WTC11 (cell line): Measurements from ENCODE around the gene NLRC5. TPM values are rescaled to one million over a fixed set of nuclear protein-coding genes. Genes with fewer than 3 reads are reported as not detected.

Experiments used
- ATAC-seq: fragments of 200-7000 bp; cut with Tn5 transposase; 2 replicates; pipeline ENCODE4 v1.10.0; 2021; ENCODE audit warnings: mild to moderate bottlenecking, moderate library complexity
- CTCF ChIA-PET: fragments of 300-600 bp; sonication (Branson Sonifier 250); formaldehyde crosslinking; loops from one replicate; lab custom pipeline; 2021; ENCODE audit warnings: antibody characterized with exemption; lab: Charles Lee
- POLR2A ChIA-PET: fragments of 350-600 bp; sonication (Branson Sonifier 250); formaldehyde crosslinking; loops from one replicate; lab custom pipeline; 2021; ENCODE audit warnings: antibody characterized with exemption; lab: Charles Lee
- DNase-seq: peaks from one replicate; pipeline ENCODE4 v3.0.0; 2021; ENCODE audit warnings: low spot score
- H3K27ac Mint-ChIP-seq: 2 replicates; pipeline ENCODE4 v1.8.0; 2021; ENCODE audit warnings: mixed read lengths
- H3K27me3 Mint-ChIP-seq: 2 replicates; pipeline ENCODE4 v1.8.0; 2021; ENCODE audit warnings: low read depth, mild to moderate bottlenecking, moderate library complexity, mixed read lengths
- H3K36me3 Mint-ChIP-seq: 2 replicates; pipeline ENCODE4 v1.8.0; 2021; ENCODE audit warnings: mixed read lengths
- H3K4me1 Mint-ChIP-seq: 2 replicates; pipeline ENCODE4 v1.8.0; 2022; ENCODE audit warnings: mixed read lengths
- H3K4me3 Mint-ChIP-seq: 2 replicates; pipeline ENCODE4 v1.8.0; 2021; ENCODE audit warnings: mild to moderate bottlenecking, moderate library complexity, mixed read lengths
- H3K9me3 Mint-ChIP-seq: 2 replicates; pipeline ENCODE4 v1.8.0; 2021; ENCODE audit warnings: mixed read lengths
- CREB1 ChIP-seq: sonication (generic); formaldehyde crosslinking; IDR thresholded peaks from 2 replicates; pipeline ENCODE4 v1.8.0; 2023; ENCODE audit warnings: mild to moderate bottlenecking, missing genetic modification reagents
- E2F5 ChIP-seq: sonication (generic); formaldehyde crosslinking; IDR thresholded peaks from 2 replicates; pipeline ENCODE4 v1.8.1; 2022; ENCODE audit warnings: mild to moderate bottlenecking, moderate library complexity, missing genetic modification reagents
- HMGA2 ChIP-seq: fragments of 250-450 bp; sonication (Bioruptor Pico); IDR thresholded peaks from 2 replicates; pipeline ENCODE4 v1.4.0; 2021; ENCODE audit warnings: mild to moderate bottlenecking, moderate library complexity
- KAT7 ChIP-seq: sonication (generic); formaldehyde crosslinking; IDR thresholded peaks from 2 replicates; pipeline ENCODE4 v1.8.1; 2023; ENCODE audit warnings: missing genetic modification reagents, mild to moderate bottlenecking, borderline replicate concordance
- MXD4 ChIP-seq: fragments of 250-450 bp; sonication (Bioruptor Pico); IDR thresholded peaks from 2 replicates; pipeline ENCODE4 v1.8.0; 2021; ENCODE audit warnings: mild to moderate bottlenecking, moderate library complexity, borderline replicate concordance
- MYBL2 ChIP-seq: sonication (generic); formaldehyde crosslinking; IDR thresholded peaks from 2 replicates; pipeline ENCODE4 v1.8.1; 2023; ENCODE audit warnings: mild to moderate bottlenecking, moderate library complexity, missing genetic modification reagents
- NFYB ChIP-seq: sonication (generic); formaldehyde crosslinking; conservative IDR thresholded peaks from 2 replicates; pipeline ENCODE4 v1.8.0; 2022; ENCODE audit warnings: low read depth, missing genetic modification reagents
- SMAD3 ChIP-seq: sonication (generic); formaldehyde crosslinking; IDR thresholded peaks from 2 replicates; pipeline ENCODE4 v1.8.0; 2022; ENCODE audit warnings: missing genetic modification reagents, mild to moderate bottlenecking, borderline replicate concordance
- SOX15 ChIP-seq: fragments of 250-450 bp; sonication (Bioruptor Pico); IDR thresholded peaks from 2 replicates; pipeline ENCODE4 v1.9.0; 2021; ENCODE audit warnings: mild to moderate bottlenecking
- ZNF121 ChIP-seq: sonication (generic); formaldehyde crosslinking; IDR thresholded peaks from 2 replicates; pipeline ENCODE4 v1.8.0; 2023; ENCODE audit warnings: missing genetic modification reagents
- ZNF138 ChIP-seq: sonication (generic); formaldehyde crosslinking; conservative IDR thresholded peaks from 2 replicates; pipeline ENCODE4 v1.8.1; 2022; ENCODE audit warnings: mild to moderate bottlenecking, moderate library complexity, missing genetic modification reagents
- ZNF425 ChIP-seq: fragments of 250-450 bp; sonication (Bioruptor Pico); conservative IDR thresholded peaks from 2 replicates; pipeline ENCODE4 v1.9.0; 2021; ENCODE audit warnings: mild to moderate bottlenecking
- ZSCAN18 ChIP-seq: fragments of 250-450 bp; sonication (Bioruptor Pico); IDR thresholded peaks from 2 replicates; pipeline ENCODE4 v2.1.2; 2022; ENCODE audit warnings: mild to moderate bottlenecking, moderate library complexity
- total RNA-seq: library from RNA; stranded (reverse); gene quantifications from 3 replicates; pipeline ENCODE4 v1.2.3, GENCODE V29; 2021
- TF ChIP-seq, protein P1 (sequence below): sonication (generic); formaldehyde crosslinking; IDR thresholded peaks from 2 replicates; pipeline ENCODE4 v1.8.1; 2022; ENCODE audit warnings: missing genetic modification reagents, borderline replicate concordance
- TF ChIP-seq, protein P2 (sequence below): sonication (generic); formaldehyde crosslinking; IDR thresholded peaks from 2 replicates; pipeline ENCODE4 v1.8.1; 2023; ENCODE audit warnings: mild to moderate bottlenecking, missing genetic modification reagents

Gene NLRC5
- total RNA-seq, 1 experiment from 2014 or later, result 2.8 TPM

GRCh38 chr16:57023541-57024249, 34.3 kb downstream of the NLRC5 start:
- CTCF ChIA-PET, result interaction anchor here (1.2 to 1.7 kb wide), 3 partner anchors 9 to 60 kb away, joined by 4 read pairs; no protein-coding TSS in a partner anchor
- H3K36me3 Mint-ChIP-seq, result no peaks in the 10 kb centered on the region
- peaks cover 4% of the 10 kb centered on the region; the same call in 1 of the 2 replicates for H3K9me3 Mint-ChIP-seq
- no peaks in the 10 kb centered on the region; the same call in 1 of the 2 replicates for H3K27me3 Mint-ChIP-seq
- DNase-seq (no peak), ATAC-seq (no peak)
- H3K4me3 Mint-ChIP-seq, result no peak overlapping the region
- POLR2A ChIA-PET, result interaction anchor here (0.6 kb wide), 1 partner anchor 93 kb away, joined by 4 read pairs; no protein-coding TSS in a partner anchor
- H3K4me1 Mint-ChIP-seq, result peaks cover 8% of the 10 kb centered on the region; the same call in 1 of the 2 replicates
- TF ChIP-seq MYBL2 (CRISPR knock-in tag) (no peak), MXD4 (no peak), ZNF121 (CRISPR knock-in tag) (no peak), E2F5 (CRISPR knock-in tag) (no peak)
- TF ChIP-seq, protein P1, sequence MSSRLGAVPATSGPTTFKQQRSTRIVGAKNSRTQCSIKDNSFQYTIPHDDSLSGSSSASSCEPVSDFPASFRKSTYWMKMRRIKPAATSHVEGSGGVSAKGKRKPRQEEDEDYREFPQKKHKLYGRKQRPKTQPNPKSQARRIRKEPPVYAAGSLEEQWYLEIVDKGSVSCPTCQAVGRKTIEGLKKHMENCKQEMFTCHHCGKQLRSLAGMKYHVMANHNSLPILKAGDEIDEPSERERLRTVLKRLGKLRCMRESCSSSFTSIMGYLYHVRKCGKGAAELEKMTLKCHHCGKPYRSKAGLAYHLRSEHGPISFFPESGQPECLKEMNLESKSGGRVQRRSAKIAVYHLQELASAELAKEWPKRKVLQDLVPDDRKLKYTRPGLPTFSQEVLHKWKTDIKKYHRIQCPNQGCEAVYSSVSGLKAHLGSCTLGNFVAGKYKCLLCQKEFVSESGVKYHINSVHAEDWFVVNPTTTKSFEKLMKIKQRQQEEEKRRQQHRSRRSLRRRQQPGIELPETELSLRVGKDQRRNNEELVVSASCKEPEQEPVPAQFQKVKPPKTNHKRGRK (CRISPR knock-in tag), result no peak
- TF ChIP-seq, protein P2, sequence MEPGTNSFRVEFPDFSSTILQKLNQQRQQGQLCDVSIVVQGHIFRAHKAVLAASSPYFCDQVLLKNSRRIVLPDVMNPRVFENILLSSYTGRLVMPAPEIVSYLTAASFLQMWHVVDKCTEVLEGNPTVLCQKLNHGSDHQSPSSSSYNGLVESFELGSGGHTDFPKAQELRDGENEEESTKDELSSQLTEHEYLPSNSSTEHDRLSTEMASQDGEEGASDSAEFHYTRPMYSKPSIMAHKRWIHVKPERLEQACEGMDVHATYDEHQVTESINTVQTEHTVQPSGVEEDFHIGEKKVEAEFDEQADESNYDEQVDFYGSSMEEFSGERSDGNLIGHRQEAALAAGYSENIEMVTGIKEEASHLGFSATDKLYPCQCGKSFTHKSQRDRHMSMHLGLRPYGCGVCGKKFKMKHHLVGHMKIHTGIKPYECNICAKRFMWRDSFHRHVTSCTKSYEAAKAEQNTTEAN (CRISPR knock-in tag), result no peak
- H3K27ac Mint-ChIP-seq, result no peak overlapping the region

GRCh38 chr16:57024894-57025680, 35.7 kb downstream of the NLRC5 start:
- ChIA-PET POLR2A (no interaction called here), CTCF (interaction anchor here (0.7 kb wide), 1 partner anchor 61 kb away, joined by 3 read pairs; no protein-coding TSS in a partner anchor)
- TF ChIP-seq MYBL2 (CRISPR knock-in tag) (no peak), HMGA2 (CRISPR knock-in tag) (no peak), SOX15 (no peak), ZNF425 (no peak)
- no peaks in the 10 kb centered on the region; the same call in 1 of the 2 replicates for H3K27me3 Mint-ChIP-seq
- no peak overlapping the region for H3K27ac Mint-ChIP-seq
- H3K4me1 Mint-ChIP-seq, result peaks cover 8% of the 10 kb centered on the region; the same call in 1 of the 2 replicates
- no peak overlapping the region for H3K4me3 Mint-ChIP-seq
- DNase-seq (no peak), ATAC-seq (no peak)
- H3K9me3 Mint-ChIP-seq, result no peaks in the 10 kb centered on the region; the same call in 1 of the 2 replicates
- no peaks in the 10 kb centered on the region for H3K36me3 Mint-ChIP-seq

- Mint-ChIP-seq H3K27ac (no peak overlapping the region), H3K4me3 (no peak overlapping the region), H3K27me3 (no peaks in the 10 kb centered on the region; the same call in 1 of the 2 replicates), H3K9me3 (no peaks in the 10 kb centered on the region; the same call in 1 of the 2 replicates), H3K4me1 (peaks cover 9% of the 10 kb centered on the region; the same call in 1 of the 2 replicates), H3K36me3 (no peaks in the 10 kb centered on the region)
- ATAC-seq (no peak), DNase-seq (no peak)
- ChIA-PET POLR2A (no interaction called here), CTCF (no interaction called here)
- TF ChIP-seq KAT7 (CRISPR knock-in tag) (no peak), CREB1 (CRISPR knock-in tag) (no peak), ZSCAN18 (no peak), ZNF138 (no peak), SMAD3 (CRISPR knock-in tag) (no peak), NFYB (CRISPR knock-in tag) (no peak)
These were observed 36.8 kb downstream of the NLRC5 start for GRCh38 chr16:57025941-57026777.
